Ecto neural progenitor cell (in vitro differentiated cells): ENCODE data around the gene CACUL1.

Experiments used
- DNase-seq: peaks from one replicate; pipeline ENCODE4 v3.0.0-alpha.2; 2018; ENCODE audit warnings: low spot score

Gene CACUL1

GRCh38 chr10:118732245-118733165, 22.3 kb downstream of the CACUL1 start:
- no peak for DNase-seq

GRCh38 chr10:118730756-118731456, 23.9 kb downstream of the CACUL1 start:
- no peak for DNase-seq

- DNase-seq: no peak
Observed at GRCh38 chr10:118729641-118730258, 25.0 kb downstream of the CACUL1 start.

- DNase-seq: no peak
Observed at GRCh38 chr10:118729200-118729599, 25.6 kb downstream of the CACUL1 start.

- DNase-seq: no peak
Observed at GRCh38 chr10:118725886-118726500, 28.8 kb downstream of the CACUL1 start.

- DNase-seq: no peak
Observed at GRCh38 chr10:118723466-118723865, 31.3 kb downstream of the CACUL1 start.

GRCh38 chr10:118721539-118721876, 33.3 kb downstream of the CACUL1 start:
- no peak for DNase-seq

GRCh38 chr10:118720685-118721538, 33.9 kb downstream of the CACUL1 start:
- no peak for DNase-seq

GRCh38 chr10:118714366-118714765, 40.4 kb downstream of the CACUL1 start:
- DNase-seq: no peak

GRCh38 chr10:118712930-118713634, 41.7 kb downstream of the CACUL1 start:
- DNase-seq: no peak

GRCh38 chr10:118712080-118712479, 42.7 kb downstream of the CACUL1 start:
- no peak for DNase-seq

GRCh38 chr10:118710487-118710886, 44.3 kb downstream of the CACUL1 start:
- no peak for DNase-seq

- no peak for DNase-seq
Observed at GRCh38 chr10:118708571-118708970, 46.2 kb downstream of the CACUL1 start.

- no peak for DNase-seq
Observed at GRCh38 chr10:118704711-118705110, 50.1 kb downstream of the CACUL1 start.

- DNase-seq: no peak
Observed at GRCh38 chr10:118701529-118702323, 53.0 kb downstream of the CACUL1 start.

GRCh38 chr10:118698421-118698820, 56.3 kb downstream of the CACUL1 start:
- no peak for DNase-seq

- DNase-seq: no peak
Observed at GRCh38 chr10:118694848-118695247, 59.9 kb downstream of the CACUL1 start.

- no peak for DNase-seq
Observed at GRCh38 chr10:118692872-118693271, 61.9 kb downstream of the CACUL1 start.

GRCh38 chr10:118689070-118689858, 65.5 kb downstream of the CACUL1 start:
- no peak for DNase-seq
